Measurements from ENCODE around the gene MATN3.

DNA sequence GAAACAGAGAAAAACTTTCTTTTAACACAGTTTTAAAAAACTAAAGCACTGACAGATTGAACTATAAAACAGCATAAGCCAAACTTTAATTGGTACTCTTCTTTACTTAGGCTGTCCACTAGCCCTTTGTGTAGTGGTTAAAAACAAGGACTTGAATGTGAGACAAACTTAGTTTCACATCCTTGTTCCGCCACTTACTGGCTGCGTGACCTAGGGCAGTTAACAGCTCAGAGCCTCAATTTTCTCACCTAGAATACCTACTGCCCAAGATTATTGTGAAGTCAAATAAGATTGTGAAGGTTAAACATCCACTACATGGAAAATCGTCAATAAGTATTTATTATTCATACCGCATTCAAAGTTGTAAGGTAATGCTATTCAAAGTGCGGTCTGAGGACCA is 24.5 kb downstream of the MATN3 start:
- no peak for TF ChIP-seq EZH2 (IDR thresholded peaks at IDR 0.05)
- no peak for TF ChIP-seq CTCF (IDR thresholded peaks at IDR 0.05)
- TF ChIP-seq EZH2phosphoT487 (IDR thresholded peaks at IDR 0.05): no peak
